Fibroblast of pulmonary artery (primary cell): ENCODE results near the gene HPSE2.
"Not testable (repeated sequence)": the region's sequence is repeated elsewhere in the genome, so short reads cannot be mapped to it uniquely, and the experiment has no call there.

Source experiments
- DNase-seq: peaks from one replicate; pipeline ENCODE4 v3.0.0-alpha.2; 2010; ENCODE audit warnings: low read depth
- H3K4me3 ChIP-seq: replicated peaks from 2 replicates; pipeline ENCODE4 v1.5.1; 2011; ENCODE audit warnings: low read depth, mild to moderate bottlenecking, control low read depth, low read length, moderate library complexity
- CTCF ChIP-seq: IDR thresholded peaks from 2 replicates; pipeline ENCODE4 v1.5.1; 2011; ENCODE audit warnings: mild to moderate bottlenecking, control low read depth, low read length, inconsistent platforms; ENCODE audit errors: missing control alignments

Gene HPSE2

GRCh38 chr10:99235658-99236626 lies at the start of gene HPSE2:
HPSE2 (minus strand) TSS chr10:99235852.
- peak within 1 kb of the TSS; percentile 45 for H3K4me3 ChIP-seq
- no peak for DNase-seq
- no peak for TF ChIP-seq CTCF

DNA sequence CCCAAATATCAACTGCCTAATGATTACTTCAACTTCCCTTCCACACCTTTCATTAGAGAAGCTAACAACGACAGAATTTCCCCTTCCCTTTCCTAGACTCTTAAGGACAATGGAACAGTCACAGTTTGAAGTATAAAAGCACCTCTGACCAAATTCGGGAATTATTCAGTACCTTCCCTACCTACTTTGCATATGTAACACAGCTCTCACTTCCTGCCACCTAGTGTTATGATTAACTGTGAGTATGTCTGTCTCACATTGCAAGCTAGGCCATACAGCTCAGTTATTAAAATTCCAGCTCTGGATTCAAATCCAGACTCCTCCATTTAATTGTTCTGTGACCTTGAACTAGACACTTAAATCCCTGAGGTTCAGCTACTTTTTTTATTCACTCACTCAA lies 44.8 kb upstream of the HPSE2 start:
- no peak overlapping the region for H3K4me3 ChIP-seq
- no peak for DNase-seq
- no peak for TF ChIP-seq CTCF

DNA sequence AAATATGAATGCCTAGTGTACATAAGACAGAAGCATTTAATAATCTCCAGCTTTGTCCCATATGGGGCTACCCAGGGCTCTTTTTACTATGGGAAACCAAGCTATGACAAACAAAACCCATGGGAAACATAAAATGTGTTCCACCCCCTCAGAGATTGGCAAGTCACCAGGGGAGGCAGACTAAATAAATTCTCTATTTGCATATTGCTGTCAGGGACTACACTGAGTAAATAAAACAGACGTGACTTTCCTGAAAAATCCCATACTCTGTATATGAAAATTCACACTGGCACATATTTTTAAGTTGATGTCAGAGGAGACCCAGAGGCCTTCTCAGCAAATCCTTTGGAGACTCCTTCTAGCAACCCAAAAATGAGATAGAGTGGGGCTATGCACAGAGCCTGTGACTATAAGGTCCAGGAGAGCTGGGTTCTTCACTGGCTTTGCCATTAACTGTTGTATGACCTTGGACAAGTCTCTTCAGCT lies 44.0 kb upstream of the HPSE2 start:
- no peak for TF ChIP-seq CTCF
- H3K4me3 ChIP-seq = no peak overlapping the region
- DNase-seq = peak; percentile 1

DNA sequence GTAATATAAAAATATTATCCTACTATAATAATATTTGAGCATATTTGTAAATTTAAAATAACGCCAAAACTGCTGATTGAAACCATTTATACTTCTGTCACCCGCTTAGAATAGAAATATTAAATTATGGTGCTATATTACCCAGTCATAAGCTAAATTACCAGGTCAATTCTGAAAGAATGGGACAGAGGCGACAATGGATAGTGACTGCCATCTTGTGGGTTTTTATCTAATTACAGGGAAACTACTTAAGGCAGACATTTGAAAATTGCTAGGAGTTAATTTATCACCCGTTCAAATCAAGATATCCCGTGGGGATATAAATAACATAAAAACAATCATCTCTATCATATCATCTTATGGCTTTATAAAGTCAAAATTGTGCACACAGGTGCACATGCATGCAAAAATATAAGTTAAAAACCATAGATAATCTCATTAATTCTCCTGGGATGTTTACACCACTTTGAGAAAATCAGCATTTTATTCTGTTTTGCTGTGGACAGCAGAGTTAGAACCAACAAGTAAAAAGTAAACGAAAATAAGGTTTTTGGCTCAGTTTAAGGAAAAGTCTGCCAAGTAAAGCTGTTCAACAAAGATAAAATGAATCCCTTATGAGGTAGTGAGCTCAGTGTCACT lies 41.3 kb upstream of the HPSE2 start:
- no peak overlapping the region for H3K4me3 ChIP-seq
- TF ChIP-seq CTCF = peak; percentile 31
- DNase-seq = peak; percentile 35

DNA sequence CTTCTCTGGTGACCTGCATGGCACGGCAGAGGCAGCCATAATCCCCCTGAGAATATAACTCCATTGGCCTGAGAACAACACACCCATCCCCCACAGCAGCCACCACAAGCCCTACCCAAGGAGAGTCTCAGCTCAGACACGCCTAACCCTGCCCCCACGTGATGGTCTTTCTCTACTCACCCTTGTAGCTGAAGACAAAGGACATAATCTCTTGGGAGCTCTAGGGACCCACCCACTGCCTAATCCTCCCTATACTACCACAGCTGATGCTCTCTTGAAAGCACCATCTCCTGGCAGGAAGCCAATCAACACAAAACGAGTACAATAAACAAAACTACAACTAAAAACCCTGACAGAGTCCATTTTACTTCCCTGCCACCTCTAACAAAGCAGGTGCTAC lies 30.7 kb upstream of the HPSE2 start:
- no peak for TF ChIP-seq CTCF
- H3K4me3 ChIP-seq = no peak overlapping the region
- DNase-seq = no peak

DNA sequence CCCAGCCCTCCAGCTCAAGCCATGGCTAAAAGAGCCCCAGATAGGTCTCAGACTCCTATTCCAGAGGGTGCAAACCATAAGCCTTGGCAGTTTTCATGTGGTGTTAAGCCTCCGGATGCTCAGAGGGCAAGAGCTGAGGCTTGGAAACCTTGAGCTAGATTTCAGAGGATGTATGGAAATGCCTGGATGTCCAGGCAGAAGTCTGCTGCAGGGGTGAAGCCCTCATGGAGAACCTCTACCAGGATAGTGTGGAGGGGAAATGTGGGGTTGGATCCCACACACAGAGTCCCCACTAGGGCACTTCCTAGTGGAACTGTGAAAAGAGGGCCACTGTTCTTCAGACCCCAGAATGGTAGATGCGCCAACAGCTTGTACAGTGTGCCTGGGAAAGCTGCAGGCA lies 13.2 kb upstream of the HPSE2 start:
- no peak for DNase-seq
- no peak for TF ChIP-seq CTCF
- H3K4me3 ChIP-seq = no peak overlapping the region

DNA sequence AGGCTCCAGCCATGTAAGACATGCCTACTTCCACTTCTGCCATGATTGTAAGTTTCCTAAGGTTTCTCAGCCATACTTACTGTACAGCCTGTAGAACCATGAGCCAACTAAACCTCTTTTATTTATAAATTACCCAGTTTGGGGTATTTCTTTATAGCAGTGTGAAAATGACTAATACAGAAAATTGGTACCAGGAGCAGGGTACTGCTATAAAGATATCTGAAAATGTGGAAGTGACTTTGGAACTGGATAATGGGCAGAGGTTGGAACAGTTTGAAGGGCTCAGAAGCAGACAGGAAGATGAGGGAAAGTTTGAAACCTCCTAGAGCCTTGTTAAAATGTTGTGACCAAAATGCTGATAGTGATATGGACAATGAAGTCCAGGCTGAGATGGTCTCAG lies 12.2 kb upstream of the HPSE2 start:
- not testable (repeated sequence) for H3K4me3 ChIP-seq, DNase-seq
